ENCODE results near the gene ATP7A. TPM values are rescaled to one million over a fixed set of nuclear protein-coding genes. Genes with fewer than 3 reads are reported as not detected.
"Not testable (repeated sequence)": the region's sequence is repeated elsewhere in the genome, so short reads cannot be mapped to it uniquely, and the experiment has no call there.

ATP7A gene
- total and polyA plus RNA-seq, 8 donors, result 14.9 to 20.8 (median 18.3) TPM

GRCh38 chrX:77917294-77917933, 6.9 kb downstream of the ATP7A start:
- TF ChIP-seq, protein P1, sequence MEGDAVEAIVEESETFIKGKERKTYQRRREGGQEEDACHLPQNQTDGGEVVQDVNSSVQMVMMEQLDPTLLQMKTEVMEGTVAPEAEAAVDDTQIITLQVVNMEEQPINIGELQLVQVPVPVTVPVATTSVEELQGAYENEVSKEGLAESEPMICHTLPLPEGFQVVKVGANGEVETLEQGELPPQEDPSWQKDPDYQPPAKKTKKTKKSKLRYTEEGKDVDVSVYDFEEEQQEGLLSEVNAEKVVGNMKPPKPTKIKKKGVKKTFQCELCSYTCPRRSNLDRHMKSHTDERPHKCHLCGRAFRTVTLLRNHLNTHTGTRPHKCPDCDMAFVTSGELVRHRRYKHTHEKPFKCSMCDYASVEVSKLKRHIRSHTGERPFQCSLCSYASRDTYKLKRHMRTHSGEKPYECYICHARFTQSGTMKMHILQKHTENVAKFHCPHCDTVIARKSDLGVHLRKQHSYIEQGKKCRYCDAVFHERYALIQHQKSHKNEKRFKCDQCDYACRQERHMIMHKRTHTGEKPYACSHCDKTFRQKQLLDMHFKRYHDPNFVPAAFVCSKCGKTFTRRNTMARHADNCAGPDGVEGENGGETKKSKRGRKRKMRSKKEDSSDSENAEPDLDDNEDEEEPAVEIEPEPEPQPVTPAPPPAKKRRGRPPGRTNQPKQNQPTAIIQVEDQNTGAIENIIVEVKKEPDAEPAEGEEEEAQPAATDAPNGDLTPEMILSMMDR (IDR thresholded peaks at IDR 0.05), result no peak
- intact Hi-C loops (cut with DNase I), result loop anchor here in 1 of 2 donors (10.0 kb wide), 1 partner anchor 107 kb away; no protein-coding TSS in a partner anchor
- peak overlapping the region in 1 of 2 donors; percentile 33 for H3K27ac ChIP-seq
- H3K27me3 ChIP-seq, result no peaks in the 10 kb centered on the region
- DNase-seq (no peak), ATAC-seq (no peak)
- H3K4me3 ChIP-seq, result no peak overlapping the region
- H3K4me1 ChIP-seq, result peaks cover 0 to 12% of the 10 kb centered on the region in 2 donors
- no peaks in the 10 kb centered on the region for H3K36me3 ChIP-seq
- H3K9me3 ChIP-seq, result no peaks in the 10 kb centered on the region

DNA sequence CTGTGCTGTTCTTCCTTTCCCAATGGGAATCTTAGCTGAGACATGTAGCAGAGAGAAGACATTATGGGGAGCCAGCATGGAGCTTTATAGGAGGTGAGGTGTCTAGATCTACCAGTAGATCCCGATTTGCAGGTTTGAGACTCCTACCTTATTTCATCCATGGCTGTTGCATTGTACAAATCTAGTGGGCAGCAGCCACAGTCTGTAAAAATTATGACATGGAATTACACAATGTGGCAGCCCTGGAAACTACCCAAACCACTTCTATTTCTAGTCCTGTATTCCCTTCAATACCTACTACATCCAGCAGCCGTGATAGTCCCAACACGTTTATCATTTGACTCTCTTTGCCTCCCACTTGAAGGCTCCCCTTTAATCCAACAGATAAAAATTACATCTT, 8.1 kb downstream of the ATP7A start:
- intact Hi-C loops (cut with DNase I), result loop anchor here in 1 of 2 donors (10.0 kb wide), 1 partner anchor 106 kb away; no protein-coding TSS in a partner anchor
- ATAC-seq (peak; percentile 60), DNase-seq (no peak)
- Histone ChIP-seq H3K4me1 (peaks cover 0 to 12% of the 10 kb centered on the region in 2 donors), H3K27me3 (no peaks in the 10 kb centered on the region), H3K27ac (no peak overlapping the region), H3K36me3 (no peaks in the 10 kb centered on the region), H3K9me3 (no peaks in the 10 kb centered on the region), H3K4me3 (no peak overlapping the region)
- TF ChIP-seq, protein P1 (IDR thresholded peaks at IDR 0.05), result no peak

DNA sequence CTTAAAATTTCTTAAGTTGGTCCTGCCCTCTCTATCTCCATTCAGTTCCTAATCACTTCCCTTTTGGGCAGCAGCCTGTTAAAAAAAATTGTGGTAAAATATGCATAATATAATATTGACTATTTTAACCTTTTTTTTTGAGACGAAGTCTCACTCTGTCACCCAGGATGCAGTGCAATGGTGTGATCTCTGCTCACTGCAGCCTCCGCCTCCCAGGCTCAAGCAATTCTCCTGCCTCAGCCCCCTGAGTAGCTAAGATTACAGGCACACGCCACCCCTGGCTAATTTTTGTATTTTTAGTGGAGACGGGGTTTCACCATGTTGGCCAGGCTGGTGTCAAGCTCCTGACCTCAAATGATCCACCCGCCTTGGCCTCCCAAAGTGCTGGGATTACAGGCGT, 8.9 kb downstream of the ATP7A start:
- intact Hi-C loops (cut with DNase I), result loop anchor here in 1 of 2 donors (10.0 kb wide), 1 partner anchor 105 kb away; no protein-coding TSS in a partner anchor
- not testable (repeated sequence) for H3K4me3 ChIP-seq

DNA sequence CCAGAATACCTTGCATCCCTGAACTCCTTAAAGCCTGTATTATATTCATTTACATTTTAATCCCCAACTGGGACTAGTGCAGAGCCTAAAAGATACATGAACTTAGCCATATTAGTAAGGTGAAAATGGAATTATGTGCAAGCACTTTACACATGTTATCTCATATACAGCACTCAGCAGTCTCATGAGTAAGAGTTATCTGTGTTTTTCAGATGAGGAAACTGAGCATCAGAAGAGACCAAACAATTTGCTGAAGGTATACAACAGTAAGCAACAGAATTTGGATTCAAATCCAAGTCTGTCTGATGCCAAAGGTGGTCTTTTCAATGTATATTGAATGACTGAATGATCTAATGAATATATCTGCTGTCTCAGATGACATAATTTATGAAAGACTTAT, 12.3 kb downstream of the ATP7A start:
- no peak for DNase-seq
- H3K36me3 ChIP-seq, result no peaks in the 10 kb centered on the region
- TF ChIP-seq, protein P1 (IDR thresholded peaks at IDR 0.05), result no peak
- H3K27me3 ChIP-seq, result no peaks in the 10 kb centered on the region
- H3K27ac ChIP-seq, result no peak overlapping the region
- H3K9me3 ChIP-seq, result no peaks in the 10 kb centered on the region
- no peak overlapping the region for H3K4me3 ChIP-seq
- peaks cover 0 to 21% of the 10 kb centered on the region in 2 donors for H3K4me1 ChIP-seq
- ATAC-seq, result no peak
- intact Hi-C loops (cut with DNase I), result no loop called here

More for the DNA sequence above, 8.9 kb downstream of the ATP7A start:
- DNase-seq, H3K27me3 ChIP-seq, ATAC-seq, H3K27ac ChIP-seq, H3K9me3 ChIP-seq, H3K36me3 ChIP-seq: not testable (repeated sequence)
- peaks cover 0 to 12% of the 10 kb centered on the region in 2 donors for H3K4me1 ChIP-seq

- Histone ChIP-seq H3K27ac (no peak overlapping the region), H3K27me3 (no peaks in the 10 kb centered on the region), H3K36me3 (no peaks in the 10 kb centered on the region), H3K9me3 (no peaks in the 10 kb centered on the region), H3K4me3 (no peak overlapping the region), H3K4me1 (peaks cover 0 to 10% of the 10 kb centered on the region in 2 donors)
- TF ChIP-seq, protein P1 (IDR thresholded peaks at IDR 0.05), result no peak
- ATAC-seq (no peak), DNase-seq (no peak)
- intact Hi-C loops (cut with DNase I), result no loop called here
Observed at GRCh38 chrX:77924320-77924859, 13.9 kb downstream of the ATP7A start.

All from left lung (tissue), 10 donors.